ENCODE data around the gene OTOP2.

The OTOP2 gene

DNA sequence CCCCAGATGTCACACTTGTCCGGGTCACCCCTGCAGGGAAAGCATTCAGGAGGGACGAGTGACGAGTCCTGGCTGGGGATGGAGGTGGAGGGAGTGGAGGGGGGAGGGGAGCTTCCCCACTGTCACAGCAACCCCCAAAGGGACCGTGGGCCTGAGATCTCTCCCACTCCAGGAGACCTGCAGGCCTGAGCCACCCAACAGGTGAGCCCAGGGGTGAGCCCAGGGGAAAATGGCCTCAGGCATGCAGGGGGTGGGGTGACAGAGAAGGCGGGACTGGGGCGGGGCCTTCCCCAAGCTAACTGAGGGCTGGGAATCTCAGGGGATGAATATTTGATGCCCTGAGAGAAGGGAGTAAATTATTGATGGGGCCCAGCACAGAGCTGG is 3.4 kb upstream of the OTOP2 start:
- Histone ChIP-seq H3K27ac (ENCODE audit: low read length) (no peak overlapping the region), H3K27me3 (ENCODE audit: insufficient read depth, low read length, poor library complexity) (peaks cover 12% of the 10 kb centered on the region), H3K4me1 (ENCODE audit: insufficient read depth, low read length) (no peaks in the 10 kb centered on the region), H3K79me2 (ENCODE audit: insufficient read depth, low read length) (no peaks in the 10 kb centered on the region), H3K9me3 (ENCODE audit: insufficient read depth, low read length, severe bottlenecking) (no peaks in the 10 kb centered on the region), H4K20me1 (ENCODE audit: insufficient read depth, low read length) (no peaks in the 10 kb centered on the region; the same call in 1 of the 2 replicates), H3K36me3 (ENCODE audit: insufficient read depth, low read length) (no peaks in the 10 kb centered on the region), H3K4me3 (ENCODE audit: low read depth in 1 of 2, low read length in 2 of 2) (no peak overlapping the region), H3K9ac (ENCODE audit: low read depth, low read length) (no peak overlapping the region), H3K4me2 (ENCODE audit: insufficient read depth, low read length) (no peak overlapping the region), H2AFZ (ENCODE audit: low read depth, low read length) (no peak overlapping the region)
- DNase-seq (no peak), ATAC-seq (ENCODE audit: insufficient read depth, low read depth) (no peak)
- TF ChIP-seq EZH2 (IDR thresholded peaks at IDR 0.05; ENCODE audit: borderline replicate concordance, low read depth, low read length, severe bottlenecking), result no peak
- TF ChIP-seq, protein P1, sequence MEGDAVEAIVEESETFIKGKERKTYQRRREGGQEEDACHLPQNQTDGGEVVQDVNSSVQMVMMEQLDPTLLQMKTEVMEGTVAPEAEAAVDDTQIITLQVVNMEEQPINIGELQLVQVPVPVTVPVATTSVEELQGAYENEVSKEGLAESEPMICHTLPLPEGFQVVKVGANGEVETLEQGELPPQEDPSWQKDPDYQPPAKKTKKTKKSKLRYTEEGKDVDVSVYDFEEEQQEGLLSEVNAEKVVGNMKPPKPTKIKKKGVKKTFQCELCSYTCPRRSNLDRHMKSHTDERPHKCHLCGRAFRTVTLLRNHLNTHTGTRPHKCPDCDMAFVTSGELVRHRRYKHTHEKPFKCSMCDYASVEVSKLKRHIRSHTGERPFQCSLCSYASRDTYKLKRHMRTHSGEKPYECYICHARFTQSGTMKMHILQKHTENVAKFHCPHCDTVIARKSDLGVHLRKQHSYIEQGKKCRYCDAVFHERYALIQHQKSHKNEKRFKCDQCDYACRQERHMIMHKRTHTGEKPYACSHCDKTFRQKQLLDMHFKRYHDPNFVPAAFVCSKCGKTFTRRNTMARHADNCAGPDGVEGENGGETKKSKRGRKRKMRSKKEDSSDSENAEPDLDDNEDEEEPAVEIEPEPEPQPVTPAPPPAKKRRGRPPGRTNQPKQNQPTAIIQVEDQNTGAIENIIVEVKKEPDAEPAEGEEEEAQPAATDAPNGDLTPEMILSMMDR (IDR thresholded peaks at IDR 0.05; ENCODE audit: borderline replicate concordance, extremely low read depth, low read length, poor library complexity, severe bottlenecking), result no peak

- no peak for DNase-seq
- Histone ChIP-seq H3K36me3 (ENCODE audit: insufficient read depth, low read length) (no peaks in the 10 kb centered on the region), H2AFZ (ENCODE audit: low read depth, low read length) (no peak overlapping the region), H3K4me1 (ENCODE audit: insufficient read depth, low read length) (no peaks in the 10 kb centered on the region), H3K4me2 (ENCODE audit: insufficient read depth, low read length) (no peak overlapping the region), H4K20me1 (ENCODE audit: insufficient read depth, low read length) (no peaks in the 10 kb centered on the region; the same call in 1 of the 2 replicates), H3K4me3 (ENCODE audit: low read depth in 1 of 2, low read length in 2 of 2) (no peak overlapping the region), H3K27me3 (ENCODE audit: insufficient read depth, low read length, poor library complexity) (peaks cover 12% of the 10 kb centered on the region), H3K9me3 (ENCODE audit: insufficient read depth, low read length, severe bottlenecking) (no peaks in the 10 kb centered on the region), H3K79me2 (ENCODE audit: insufficient read depth, low read length) (no peaks in the 10 kb centered on the region), H3K9ac (ENCODE audit: low read depth, low read length) (no peak overlapping the region), H3K27ac (ENCODE audit: low read length) (no peak overlapping the region)
- no peak for TF ChIP-seq EZH2 (IDR thresholded peaks at IDR 0.05; ENCODE audit: borderline replicate concordance, low read depth, low read length, severe bottlenecking)
- TF ChIP-seq, protein P1 (IDR thresholded peaks at IDR 0.05; ENCODE audit: borderline replicate concordance, extremely low read depth, low read length, poor library complexity, severe bottlenecking), result no peak
- ATAC-seq (ENCODE audit: insufficient read depth, low read depth), result no peak
Observed at GRCh38 chr17:74921026-74921681, 2.9 kb upstream of the OTOP2 start.

GRCh38 chr17:74921769-74922168 is 2.3 kb upstream of the OTOP2 start:
- H4K20me1 ChIP-seq (ENCODE audit: insufficient read depth, low read length), result no peaks in the 10 kb centered on the region; the same call in 1 of the 2 replicates
- no peaks in the 10 kb centered on the region for H3K79me2 ChIP-seq (ENCODE audit: insufficient read depth, low read length)
- no peak overlapping the region for H3K4me3 ChIP-seq (ENCODE audit: low read depth in 1 of 2, low read length in 2 of 2)
- no peak overlapping the region for H3K9ac ChIP-seq (ENCODE audit: low read depth, low read length)
- DNase-seq (no peak), ATAC-seq (ENCODE audit: insufficient read depth, low read depth) (no peak)
- H3K9me3 ChIP-seq (ENCODE audit: insufficient read depth, low read length, severe bottlenecking), result no peaks in the 10 kb centered on the region
- no peak overlapping the region for H2AFZ ChIP-seq (ENCODE audit: low read depth, low read length)
- H3K27me3 ChIP-seq (ENCODE audit: insufficient read depth, low read length, poor library complexity), result peaks cover 12% of the 10 kb centered on the region
- H3K4me2 ChIP-seq (ENCODE audit: insufficient read depth, low read length), result no peak overlapping the region
- no peaks in the 10 kb centered on the region for H3K4me1 ChIP-seq (ENCODE audit: insufficient read depth, low read length)
- TF ChIP-seq, protein P1 (IDR thresholded peaks at IDR 0.05; ENCODE audit: borderline replicate concordance, extremely low read depth, low read length, poor library complexity, severe bottlenecking), result no peak
- TF ChIP-seq EZH2 (IDR thresholded peaks at IDR 0.05; ENCODE audit: borderline replicate concordance, low read depth, low read length, severe bottlenecking), result no peak
- H3K27ac ChIP-seq (ENCODE audit: low read length), result no peak overlapping the region
- H3K36me3 ChIP-seq (ENCODE audit: insufficient read depth, low read length), result no peaks in the 10 kb centered on the region

All from DND-41 (cell line).